NCI-H460 (cell line): ENCODE results near the gene C2orf92. TPM values are rescaled to one million over a fixed set of nuclear protein-coding genes. Genes with fewer than 3 reads are reported as not detected.
"Not testable (repeated sequence)": the region's sequence is repeated elsewhere in the genome, so short reads cannot be mapped to it uniquely, and the experiment has no call there.

Experiments used
- DNase-seq: peaks from one replicate; pipeline ENCODE4 v3.0.0-alpha.2; 2016; ENCODE audit warnings: low read depth; ENCODE audit errors: extremely low read depth
- polyA plus RNA-seq: library from polyadenylated mRNA; depleted of rRNA; stranded (reverse); fragments of >200 nt; gene quantifications from 2 replicates; pipeline ENCODE4 v1.2.3, GENCODE V29; 2014; cell fraction: nucleus; rRNA removed
- total RNA-seq: library from RNA; depleted of rRNA; stranded (reverse); fragments of >200 nt; shearing (Covaris generic); gene quantifications from 2 replicates; pipeline ENCODE4 v1.2.3, GENCODE V29; 2014; rRNA removed

Gene C2orf92
- 1.6 and 2.1 TPM in 2 replicates for total RNA-seq
- 1.5 and 3.9 TPM in 2 replicates for polyA plus RNA-seq

DNA sequence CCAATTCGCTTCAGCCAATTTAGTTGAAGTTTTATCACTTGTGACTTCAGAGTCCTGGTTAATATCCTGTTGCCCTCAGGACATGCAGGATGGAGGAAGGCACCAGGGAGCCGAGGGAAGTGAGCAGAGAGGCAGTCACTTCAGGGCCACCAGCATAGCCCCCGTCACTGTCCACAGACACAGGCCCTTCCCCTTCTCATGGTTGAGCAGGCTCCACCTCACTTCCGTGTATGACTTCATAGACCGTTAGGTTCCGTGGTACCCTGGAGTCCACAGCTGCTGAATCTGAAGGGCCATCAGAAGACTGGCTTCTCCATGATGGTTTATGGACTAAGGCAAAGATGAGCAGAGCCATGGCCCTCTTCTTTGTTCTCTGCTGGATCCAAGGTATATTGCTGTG, at the start of gene C2orf92:
TSS of gene C2orf92 (plus strand) at position 266 of the 400 bp plus-strand sequence. CDS start at position 342, 76 bp downstream.
- no peak for DNase-seq

DNA sequence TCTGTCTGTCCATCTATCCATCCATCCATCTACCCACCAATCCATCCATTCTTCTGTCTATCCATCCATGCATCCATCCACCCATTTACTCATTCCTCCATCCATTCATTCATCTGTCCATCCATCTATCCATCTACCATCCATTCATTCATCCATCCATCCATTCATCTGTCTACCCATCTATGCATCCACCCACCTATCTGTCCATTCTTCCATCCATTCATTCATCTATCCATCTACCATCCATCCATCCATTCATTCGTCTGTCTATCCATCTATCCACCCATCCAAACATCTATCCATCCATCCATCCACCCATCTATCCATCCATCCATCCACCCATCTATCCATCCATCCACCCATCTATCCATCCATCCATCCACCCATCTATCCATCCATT, 49.0 kb upstream of the C2orf92 start:
- DNase-seq = not testable (repeated sequence)

DNA sequence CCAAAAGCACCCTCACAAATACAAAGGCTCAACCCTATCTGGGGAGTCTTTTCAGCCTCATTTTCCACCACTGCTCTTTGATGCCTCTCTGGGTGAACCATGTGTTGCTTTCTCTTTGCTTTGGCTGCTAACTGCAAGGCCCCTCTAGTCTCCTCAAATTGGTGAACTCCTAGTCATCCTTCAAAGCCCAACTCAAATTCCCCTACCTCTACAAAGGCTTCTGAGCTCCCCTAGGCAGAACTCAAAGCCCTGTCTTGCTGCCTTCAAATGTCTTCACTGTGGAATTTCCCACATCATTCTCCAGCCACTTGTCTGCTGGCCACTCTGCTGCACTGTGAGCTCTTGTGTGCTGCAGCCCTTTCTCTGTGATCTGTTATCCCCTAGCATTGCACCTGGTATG, 46.5 kb upstream of the C2orf92 start:
- not testable (repeated sequence) for DNase-seq

GRCh38 chr2:97625354-97626048, 44.0 kb upstream of the C2orf92 start:
- not testable (repeated sequence) for DNase-seq

DNA sequence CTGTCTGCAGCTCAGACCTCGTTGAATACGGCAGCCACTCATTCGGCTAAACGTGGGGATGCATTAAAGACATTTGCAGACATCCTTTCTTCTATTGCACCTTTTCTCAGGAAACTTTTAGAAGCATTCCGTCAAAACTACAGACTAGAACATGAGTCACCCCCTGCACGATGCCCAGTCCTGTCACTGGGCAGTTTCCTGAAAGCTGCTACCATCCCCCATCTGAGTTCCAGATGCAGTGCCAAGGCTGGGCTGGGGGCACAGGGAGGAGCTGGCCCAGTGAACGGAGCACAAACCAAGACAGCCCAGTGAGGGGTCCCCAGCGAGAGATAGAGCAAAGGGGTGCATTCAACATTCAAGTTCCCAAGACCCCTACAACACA, 43.5 kb upstream of the C2orf92 start:
- not testable (repeated sequence) for DNase-seq

DNA sequence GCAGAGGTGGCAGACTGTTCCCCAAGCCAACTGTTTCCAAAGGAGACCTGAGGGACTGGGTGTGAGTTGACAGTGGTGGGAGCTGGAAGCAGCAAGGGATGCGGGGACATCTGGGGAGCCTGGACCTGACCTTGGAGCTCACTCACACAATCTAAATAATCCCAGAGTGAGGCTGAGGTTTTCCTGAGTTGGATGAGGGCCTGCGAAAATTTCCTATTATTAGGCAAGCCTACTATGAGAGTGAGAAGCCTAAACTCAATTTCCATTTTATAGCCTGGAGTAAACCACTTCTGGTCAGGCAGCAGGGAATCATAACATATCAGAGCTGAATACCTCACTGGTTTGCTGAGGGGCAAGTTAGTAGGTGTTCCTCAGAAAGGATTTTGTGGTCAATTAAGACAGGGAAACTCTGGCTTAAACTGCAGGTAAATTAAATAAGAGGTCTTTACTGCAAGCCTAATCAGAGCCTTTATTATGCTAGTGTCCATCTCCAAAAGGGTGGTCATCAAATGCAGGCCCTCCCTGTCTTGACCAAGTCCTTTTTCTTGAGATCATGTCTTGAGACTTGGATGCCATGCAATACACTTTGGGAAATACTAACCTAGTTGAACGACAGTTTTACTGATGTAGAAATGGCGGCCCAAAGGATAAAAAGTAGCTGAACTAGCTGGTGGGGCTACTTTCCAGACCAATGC, 25.3 kb upstream of the C2orf92 start:
- DNase-seq = no peak

GRCh38 chr2:97645112-97645694, 24.3 kb upstream of the C2orf92 start:
- DNase-seq = no peak

- DNase-seq = peak; percentile 96
Observed at GRCh38 chr2:97645695-97646629, 23.6 kb upstream of the C2orf92 start, which contains the start of gene COX5B. COX5B (plus strand) TSS chr2:97646062; CDS start chr2:97646087, 25 bp downstream.

GRCh38 chr2:97646977-97647376, 22.5 kb upstream of the C2orf92 start:
- no peak for DNase-seq

- DNase-seq = no peak
Observed at GRCh38 chr2:97651114-97651513, 18.4 kb upstream of the C2orf92 start.

- no peak for DNase-seq
Observed at GRCh38 chr2:97653473-97653872, 16.0 kb upstream of the C2orf92 start.

- DNase-seq = no peak
Observed at GRCh38 chr2:97653874-97654273, 15.6 kb upstream of the C2orf92 start.

GRCh38 chr2:97654309-97654708, 15.2 kb upstream of the C2orf92 start:
- no peak for DNase-seq

- no peak for DNase-seq
Observed at GRCh38 chr2:97654791-97655190, 14.7 kb upstream of the C2orf92 start.

DNA sequence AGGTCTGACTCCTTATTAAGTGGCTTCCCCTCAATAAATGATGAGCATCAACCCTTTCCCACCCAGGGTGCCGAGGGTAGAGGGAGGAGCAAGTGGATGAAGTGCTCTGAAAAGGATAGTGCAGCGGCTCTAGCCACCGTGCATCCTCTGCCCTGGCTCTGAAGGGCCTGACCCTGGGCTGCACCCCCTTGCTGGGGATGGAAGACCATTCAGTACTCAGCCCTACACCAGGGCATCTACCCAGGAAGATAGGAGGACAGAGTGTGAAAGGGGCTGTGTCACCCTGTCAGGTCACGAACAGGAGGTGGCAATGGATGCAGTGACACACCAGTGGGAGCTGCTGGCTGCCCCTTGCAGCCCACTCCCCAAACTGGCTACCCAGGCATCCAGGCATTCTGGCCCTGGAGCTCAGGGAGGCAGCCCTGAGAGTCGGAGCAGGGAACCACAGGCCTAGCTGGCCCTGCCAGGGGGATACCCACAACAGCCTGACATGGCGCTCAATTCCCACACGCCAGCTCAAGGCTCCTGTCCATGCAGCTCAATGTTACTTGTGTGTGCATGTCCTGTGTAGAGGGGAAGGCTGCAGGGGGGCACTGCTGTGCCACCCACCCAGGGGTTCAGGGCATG, 13.3 kb upstream of the C2orf92 start:
- no peak for DNase-seq

- no peak for DNase-seq
Observed at GRCh38 chr2:97656905-97657587, 12.5 kb upstream of the C2orf92 start.

DNA sequence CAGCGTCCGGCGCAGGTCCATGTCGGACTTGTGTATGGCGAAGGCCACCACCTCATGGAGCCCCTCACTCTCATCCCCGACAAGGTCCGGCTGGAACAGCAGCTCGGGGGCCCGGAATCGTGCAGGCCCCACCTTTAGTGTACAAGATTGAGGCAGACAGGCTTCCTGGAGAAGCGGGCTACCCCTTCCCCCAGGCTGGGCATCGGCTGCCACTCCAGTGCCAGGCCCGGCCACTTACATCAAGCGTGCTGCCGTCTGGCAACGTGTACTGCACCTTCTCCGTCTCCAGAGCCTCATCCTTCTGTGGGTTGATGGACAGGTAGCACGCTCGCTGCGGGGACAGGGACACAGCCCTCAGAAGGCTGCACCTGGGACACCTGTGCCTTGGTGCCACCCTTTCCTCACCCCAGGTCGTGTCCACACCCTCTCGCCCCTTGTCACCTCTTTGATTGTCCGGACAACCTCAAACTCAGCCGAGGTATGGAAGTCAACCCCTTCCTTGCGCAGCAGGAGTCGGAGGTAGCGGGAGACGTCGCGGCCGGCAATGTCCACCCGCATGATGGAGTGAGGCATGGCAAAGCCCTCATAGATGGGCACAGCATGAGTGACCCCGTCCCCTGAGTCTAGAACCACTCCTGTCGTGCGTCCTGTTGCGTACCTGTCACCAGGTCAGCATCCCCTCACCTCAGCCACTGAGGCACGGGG, 11.4 kb upstream of the C2orf92 start:
- no peak for DNase-seq

DNA sequence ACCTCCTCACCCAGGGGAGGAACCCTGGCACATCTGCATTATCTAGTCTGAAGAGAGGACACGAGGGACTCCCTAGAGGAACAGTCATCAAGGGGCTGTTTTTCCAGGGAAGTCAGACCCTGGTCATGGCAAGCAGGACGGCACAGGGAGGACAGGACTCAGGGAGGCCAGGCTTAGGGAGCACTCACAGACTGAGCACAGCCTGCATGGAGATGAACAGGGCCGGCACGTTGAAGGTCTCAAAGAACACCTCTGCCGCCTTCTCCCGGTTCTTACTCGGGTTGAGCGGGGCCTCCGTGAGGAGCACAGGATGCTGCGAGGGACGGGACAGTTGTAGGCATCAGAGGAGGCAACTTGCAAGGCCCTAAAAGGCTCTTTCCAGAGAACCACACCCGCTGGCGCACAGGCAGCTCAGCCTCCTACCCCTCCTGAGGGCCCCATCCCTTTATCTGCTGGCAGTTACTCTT, 10.8 kb upstream of the C2orf92 start:
- DNase-seq = no peak
